Esophagus muscularis mucosa (tissue), 4 donors: ENCODE measurements around the gene CNTFR. TPM values are rescaled to one million over a fixed set of nuclear protein-coding genes. Genes with fewer than 3 reads are reported as not detected.

ENCODE experiments used
- DNase-seq: peaks from one replicate; pipeline ENCODE4 v3.0.0-alpha.2; 2017; ENCODE audit errors: extremely low spot score
- H3K27ac ChIP-seq, 4 donors: fragments of 200-600 bp; sonication (generic); replicated peaks in 1 of 4; 1 replicate in 3 of 4; 2 replicates in 1 of 4; pipeline ENCODE4 v1.5.1; 2016 to 2019; ENCODE audit warnings: mild to moderate bottlenecking in 1 of 4
- H3K27me3 ChIP-seq, 4 donors: fragments of 200-600 bp; sonication (generic); one replicate each; pipeline versions ENCODE4 v1.5.1 to v1.6.0; 2016 to 2019
- H3K36me3 ChIP-seq, 4 donors: fragments of 200-600 bp; sonication (generic); one replicate each; pipeline ENCODE4 v1.5.1; 2016 to 2019
- H3K4me1 ChIP-seq, 4 donors: fragments of 200-600 bp; sonication (generic); one replicate each; pipeline ENCODE4 v1.5.1; 2016 to 2019
- H3K4me3 ChIP-seq, 4 donors: fragments of 200-600 bp; sonication (generic); 1 replicate in 2 of 4; 2 replicates in 2 of 4; pipeline ENCODE4 v1.5.1; 2016 to 2019; ENCODE audit warnings: mild to moderate bottlenecking in 4 of 4, moderate library complexity in 1 of 4
- H3K9me3 ChIP-seq, 4 donors: fragments of 200-600 bp; sonication (generic); 1 replicate in 3 of 4; 2 replicates in 1 of 4; pipeline ENCODE4 v1.5.1; 2016 to 2019
- CTCF ChIP-seq, 3 experiments: fragments of 200-600 bp in 2 of 3; fragments of 450-650 bp in 1 of 3; sonication (generic) in 2 of 3; IDR thresholded peaks; one replicate each; pipeline ENCODE4 v1.5.1; 2017 to 2019; ENCODE audit warnings: antibody characterized with exemption in 3 of 3, mild to moderate bottlenecking in 2 of 3, moderate library complexity in 1 of 3
- EP300 ChIP-seq: sonication (generic); formaldehyde crosslinking; IDR thresholded peaks from one replicate; pipeline ENCODE4 v1.6.1; 2017; ENCODE audit warnings: antibody characterized with exemption
- POLR2A ChIP-seq: fragments of 450-650 bp; IDR thresholded peaks from one replicate; pipeline ENCODE4 v1.6.1; 2017; ENCODE audit warnings: antibody characterized with exemption, moderate library complexity, mild to moderate bottlenecking, low read depth
- POLR2AphosphoS5 ChIP-seq, 2 donors: sonication (generic); formaldehyde crosslinking; IDR thresholded peaks; one replicate each; pipeline ENCODE4 v1.6.1; 2017; ENCODE audit warnings: antibody characterized with exemption in 2 of 2
- WGBS: methylation state at CpG from one replicate; pipeline ENCODE4 v1.1.5; 2018; 5-methylcytosine and 5-hydroxymethylcytosine counted together
- intact Hi-C: fragments of 100-400 bp; cut with DNase I; formaldehyde crosslinking; loops from one replicate; pipeline ENCODE4 v1.15.1; 2023
- total RNA-seq, 4 donors: library from RNA; depleted of rRNA; stranded (reverse); fragments of >200 nt; gene quantifications; one replicate each; pipeline versions ENCODE4 v1.1.0 to v1.2.1, GENCODE V29; 2016

Gene CNTFR
- total RNA-seq, 4 donors from 2014 or later: 1.2 to 3.8 (median 2.7) TPM

- DNase-seq: no peak
- Histone ChIP-seq H3K9me3 (no peaks in the 10 kb centered on the region), H3K4me3 (no peak overlapping the region), H3K27ac (no peak overlapping the region), H3K36me3 (no peaks in the 10 kb centered on the region), H3K27me3 (no peaks in the 10 kb centered on the region), H3K4me1 (peaks cover 8 to 21% (median 16%) of the 10 kb centered on the region in 4 donors)
- intact Hi-C loops: no loop called here
- TF ChIP-seq POLR2A (no peak), EP300 (no peak), CTCF (IDR thresholded peaks at IDR 0.05) (no peak), POLR2AphosphoS5 (IDR thresholded peaks at IDR 0.05) (no peak)
- 91% methylated on average over 7 of the region's 7 CpGs for WGBS
Observed at GRCh38 chr9:34506623-34507022, 82.9 kb downstream of the CNTFR start.

GRCh38 chr9:34505370-34506120 lies 84.0 kb downstream of the CNTFR start:
- WGBS: 93% methylated on average over 5 of the region's 5 CpGs
- H3K27ac ChIP-seq: no peak overlapping the region
- no peak for DNase-seq
- peaks cover 14 to 29% (median 26%) of the 10 kb centered on the region in 4 donors for H3K4me1 ChIP-seq
- no peaks in the 10 kb centered on the region for H3K36me3 ChIP-seq
- H3K4me3 ChIP-seq: no peak overlapping the region
- no peaks in the 10 kb centered on the region for H3K27me3 ChIP-seq
- TF ChIP-seq POLR2A: no peak
- no peak for TF ChIP-seq CTCF (IDR thresholded peaks at IDR 0.05)
- no peak for TF ChIP-seq EP300
- no peak for TF ChIP-seq POLR2AphosphoS5 (IDR thresholded peaks at IDR 0.05)
- intact Hi-C loops: no loop called here
- no peaks in the 10 kb centered on the region for H3K9me3 ChIP-seq

GRCh38 chr9:34503406-34503805 lies 86.1 kb downstream of the CNTFR start:
- H3K4me3 ChIP-seq: no peak overlapping the region
- no peaks in the 10 kb centered on the region for H3K27me3 ChIP-seq
- no peak overlapping the region for H3K27ac ChIP-seq
- TF ChIP-seq POLR2A (no peak), CTCF (IDR thresholded peaks at IDR 0.05) (no peak), POLR2AphosphoS5 (IDR thresholded peaks at IDR 0.05) (no peak), EP300 (no peak)
- no peaks in the 10 kb centered on the region for H3K9me3 ChIP-seq
- no peaks in the 10 kb centered on the region for H3K36me3 ChIP-seq
- peaks cover 14 to 29% (median 27%) of the 10 kb centered on the region in 4 donors for H3K4me1 ChIP-seq
- no peak for DNase-seq
- intact Hi-C loops: no loop called here

GRCh38 chr9:34502891-34503290 lies 86.6 kb downstream of the CNTFR start:
- Histone ChIP-seq H3K4me3 (no peak overlapping the region), H3K4me1 (peaks cover 14 to 29% (median 27%) of the 10 kb centered on the region in 4 donors), H3K36me3 (no peaks in the 10 kb centered on the region), H3K27ac (peak overlapping the region in 1 of 4 donors; percentile 16), H3K27me3 (no peaks in the 10 kb centered on the region), H3K9me3 (no peaks in the 10 kb centered on the region)
- intact Hi-C loops: no loop called here
- WGBS: 67% methylated on average over 5 of the region's 6 CpGs
- DNase-seq: no peak
- TF ChIP-seq POLR2A (no peak), CTCF (IDR thresholded peaks at IDR 0.05) (no peak), EP300 (no peak), POLR2AphosphoS5 (IDR thresholded peaks at IDR 0.05) (no peak)

GRCh38 chr9:34502471-34502870 lies 87.1 kb downstream of the CNTFR start:
- DNase-seq: no peak
- intact Hi-C loops: no loop called here
- Histone ChIP-seq H3K27me3 (no peaks in the 10 kb centered on the region), H3K36me3 (no peaks in the 10 kb centered on the region), H3K4me3 (no peak overlapping the region), H3K9me3 (no peaks in the 10 kb centered on the region), H3K27ac (peak overlapping the region in 1 of 4 donors; percentile 16), H3K4me1 (peaks cover 14 to 29% (median 27%) of the 10 kb centered on the region in 4 donors)
- no peak for TF ChIP-seq POLR2A
- no peak for TF ChIP-seq CTCF (IDR thresholded peaks at IDR 0.05)
- TF ChIP-seq EP300: no peak
- 66% methylated on average over 8 of the region's 10 CpGs for WGBS
